ENCODE measurements around the gene TNFRSF8.

Gene TNFRSF8

GRCh38 chr1:12065872-12066271, 2.8 kb downstream of the TNFRSF8 start:
- Histone ChIP-seq H3K27ac (no peak overlapping the region), H4K20me1 (peaks cover 0 to 4% (median 0%) of the 10 kb centered on the region in 11 experiments; a peak in 1 of 22 replicates), H3K9ac (no peak overlapping the region), H3K27me3 (peaks cover 0 to 16% (median 0%) of the 10 kb centered on the region in 11 experiments; a peak in 8 of 22 replicates), H3K36me3 (no peaks in the 10 kb centered on the region; a peak in 1 of 22 replicates), H3K9me3 (replicated peaks in 1 of 11) (no peaks in the 10 kb centered on the region), H3K4me1 (peaks cover 36 to 74% (median 60%) of the 10 kb centered on the region in 10 experiments), H3K4me3 (no peak overlapping the region), H3K4me2 (no peak overlapping the region; a peak in 1 of 22 replicates)
- TF ChIP-seq Cebpa-rat (IDR thresholded peaks at IDR 0.05), result no peak

GRCh38 chr1:12067900-12068821, 5.1 kb downstream of the TNFRSF8 start:
- Histone ChIP-seq H3K4me1 (peaks cover 34 to 79% (median 61%) of the 10 kb centered on the region in 10 experiments), H4K20me1 (peaks cover 0 to 4% (median 0%) of the 10 kb centered on the region in 11 experiments; a peak in 1 of 22 replicates), H3K27ac (peak overlapping the region in 6 of 11 experiments; percentile 10 to 63 (median 48); a peak in 12 of 22 replicates), H3K4me2 (peak overlapping the region; percentile 58 to 81 (median 65)), H3K27me3 (peaks cover 0 to 12% (median 0%) of the 10 kb centered on the region in 11 experiments; a peak in 8 of 22 replicates), H3K9ac (peak overlapping the region in 8 of 11 experiments; percentile 6 to 62 (median 41); a peak in 11 of 22 replicates), H3K9me3 (replicated peaks in 1 of 11) (no peaks in the 10 kb centered on the region), H3K36me3 (peaks cover 0 to 14% (median 6%) of the 10 kb centered on the region in 11 experiments; a peak in 6 of 22 replicates), H3K4me3 (no peak overlapping the region)
- TF ChIP-seq Cebpa-rat (IDR thresholded peaks at IDR 0.05), result no peak

GRCh38 chr1:12069623-12070244, 6.6 kb downstream of the TNFRSF8 start:
- Histone ChIP-seq H3K4me1 (peaks cover 18 to 77% (median 51%) of the 10 kb centered on the region in 10 experiments), H3K36me3 (peaks cover 0 to 23% (median 6%) of the 10 kb centered on the region in 11 experiments; a peak in 6 of 22 replicates), H3K4me3 (no peak overlapping the region), H3K9me3 (replicated peaks in 1 of 11) (no peaks in the 10 kb centered on the region), H3K9ac (peak overlapping the region in 3 of 11 experiments; percentile 6 to 46 (median 44); a peak in 3 of 22 replicates), H3K4me2 (peak overlapping the region; percentile 25 to 81 (median 72)), H4K20me1 (peaks cover 0 to 4% (median 0%) of the 10 kb centered on the region in 11 experiments; a peak in 1 of 22 replicates), H3K27me3 (no peaks in the 10 kb centered on the region), H3K27ac (peak overlapping the region in 3 of 11 experiments; percentile 2 to 16 (median 9); a peak in 1 of 22 replicates)
- TF ChIP-seq Cebpa-rat (IDR thresholded peaks at IDR 0.05), result no peak

GRCh38 chr1:12071892-12072291, 8.8 kb downstream of the TNFRSF8 start:
- Histone ChIP-seq H3K4me3 (no peak overlapping the region), H3K9me3 (replicated peaks in 1 of 11) (peaks cover 0 to 4% (median 0%) of the 10 kb centered on the region in 11 experiments; a peak in 5 of 22 replicates), H3K4me1 (peaks cover 17 to 67% (median 46%) of the 10 kb centered on the region in 10 experiments), H3K27ac (no peak overlapping the region), H3K9ac (no peak overlapping the region), H3K36me3 (peaks cover 0 to 39% (median 6%) of the 10 kb centered on the region in 11 experiments; a peak in 6 of 22 replicates), H4K20me1 (peaks cover 0 to 4% (median 0%) of the 10 kb centered on the region in 11 experiments; a peak in 1 of 22 replicates), H3K4me2 (no peak overlapping the region), H3K27me3 (no peaks in the 10 kb centered on the region)
- TF ChIP-seq Cebpa-rat (IDR thresholded peaks at IDR 0.05), result no peak

- H3K27me3 ChIP-seq, result no peaks in the 10 kb centered on the region
- H3K27ac ChIP-seq, result no peak overlapping the region; a peak in 1 of 22 replicates
- peaks cover 17 to 60% (median 43%) of the 10 kb centered on the region in 10 experiments for H3K4me1 ChIP-seq
- peaks cover 0 to 48% (median 6%) of the 10 kb centered on the region in 11 experiments; a peak in 7 of 22 replicates for H3K36me3 ChIP-seq
- TF ChIP-seq Cebpa-rat (IDR thresholded peaks at IDR 0.05), result no peak
- no peak overlapping the region for H3K4me3 ChIP-seq
- peak overlapping the region in 7 of 11 experiments; percentile 7 to 31 (median 28); a peak in 7 of 22 replicates for H3K4me2 ChIP-seq
- peaks cover 0 to 4% (median 0%) of the 10 kb centered on the region in 11 experiments; a peak in 1 of 22 replicates for H4K20me1 ChIP-seq
- peaks cover 0 to 11% (median 7%) of the 10 kb centered on the region in 11 experiments; a peak in 8 of 22 replicates for H3K9me3 ChIP-seq (replicated peaks in 1 of 11)
- no peak overlapping the region for H3K9ac ChIP-seq
Observed at GRCh38 chr1:12072741-12073140, 9.6 kb downstream of the TNFRSF8 start.

GRCh38 chr1:12073796-12074195, 10.7 kb downstream of the TNFRSF8 start:
- H3K27ac ChIP-seq, result no peak overlapping the region; a peak in 1 of 22 replicates
- no peak overlapping the region for H3K4me3 ChIP-seq
- peaks cover 0 to 4% (median 0%) of the 10 kb centered on the region in 11 experiments; a peak in 1 of 22 replicates for H4K20me1 ChIP-seq
- H3K4me1 ChIP-seq, result peaks cover 8 to 50% (median 34%) of the 10 kb centered on the region in 10 experiments
- no peak overlapping the region for H3K9ac ChIP-seq
- H3K36me3 ChIP-seq, result peaks cover 0 to 48% (median 6%) of the 10 kb centered on the region in 11 experiments; a peak in 7 of 22 replicates
- no peak for TF ChIP-seq Cebpa-rat (IDR thresholded peaks at IDR 0.05)
- H3K9me3 ChIP-seq (replicated peaks in 1 of 11), result peaks cover 0 to 11% (median 7%) of the 10 kb centered on the region in 11 experiments; a peak in 8 of 22 replicates
- no peaks in the 10 kb centered on the region for H3K27me3 ChIP-seq
- H3K4me2 ChIP-seq, result peak overlapping the region in 2 of 11 experiments; percentile 28 to 30; a peak in 1 of 22 replicates

- Histone ChIP-seq H3K9me3 (replicated peaks in 1 of 11) (peaks cover 0 to 11% (median 7%) of the 10 kb centered on the region in 11 experiments; a peak in 8 of 22 replicates), H3K36me3 (peaks cover 0 to 54% (median 6%) of the 10 kb centered on the region in 11 experiments; a peak in 7 of 22 replicates), H3K4me3 (no peak overlapping the region), H3K4me2 (no peak overlapping the region), H3K27ac (no peak overlapping the region), H4K20me1 (no peaks in the 10 kb centered on the region), H3K9ac (no peak overlapping the region), H3K4me1 (peaks cover under 1 to 48% (median 29%) of the 10 kb centered on the region in 10 experiments; a peak in 18 of 20 replicates), H3K27me3 (no peaks in the 10 kb centered on the region)
- no peak for TF ChIP-seq Cebpa-rat (IDR thresholded peaks at IDR 0.05)
Observed at GRCh38 chr1:12075195-12076114, 12.4 kb downstream of the TNFRSF8 start.

All from BLaER1 treated with 17β-estradiol and CSF1 and Interleukin-3, amounts not matched to agents 10 nM and 100 nM (cell line).